K562 (cell line): ENCODE data around the gene BRSK1. TPM values are rescaled to one million over a fixed set of nuclear protein-coding genes. Genes with fewer than 3 reads are reported as not detected.

Source experiments
- ATAC-seq: fragments of 200-7000 bp; cut with Tn5 transposase; 3 replicates; pipeline ENCODE4 v1.9.1; 2020; ENCODE audit warnings: moderate library complexity
- BruUV-seq: library from RNA; stranded (reverse); fragments of 400-500 nt; replicated peaks from 2 replicates; lab custom pipeline; 2021; lab: Mats Ljungman, UMichigan
- CTCF ChIA-PET: fragments of 300-600 bp; formaldehyde crosslinking; extraction: SDS; loops from one replicate; lab custom pipeline; 2021; ENCODE audit warnings: low intra/inter-chr PET ratio; lab: Yijun Ruan, JAX
- POLR2A ChIA-PET: fragments of 300-600, 350-650 bp; sonication (Branson Sonifier 250); formaldehyde crosslinking; extraction: SDS; loops from one replicate; lab custom pipeline; 2021; ENCODE audit warnings: antibody characterized with exemption, inconsistent platforms; lab: Yijun Ruan, JAX
- DNase-seq, 4 experiments: peaks; one replicate each; pipeline versions ENCODE4 v3.0.0 to v3.0.0-alpha.2; 2011 to 2018; ENCODE audit warnings: low spot score in 3 of 4, mixed read lengths in 3 of 4; ENCODE audit errors: extremely low read depth in 1 of 4
- FAIRE-seq: peaks from 2 replicates; lab custom pipeline; 2011; peaks lifted over from hg19 to GRCh38; lab: Jason Lieb, UNC
- H2AFZ ChIP-seq: 2 replicates; pipeline ENCODE4 v1.6.0; 2011; ENCODE audit warnings: low read depth, low read length, control low read depth, inconsistent platforms
- H3K27ac ChIP-seq: fragments of 200-600 bp; 3 replicates; pipeline ENCODE4 v1.8.0; 2011; ENCODE audit warnings: low read depth, mild to moderate bottlenecking, control low read depth, inconsistent platforms, low read length, moderate library complexity, mixed read lengths; ENCODE audit errors: extremely low read depth
- H3K27me3 ChIP-seq, 2 experiments: fragments of 300-600 bp in 1 of 2; 2 replicates in 1 of 2; 3 replicates in 1 of 2; pipeline versions ENCODE4 v1.6.0 to v1.8.0; 2011; ENCODE audit warnings: inconsistent platforms in 2 of 2, low read length in 2 of 2, mild to moderate bottlenecking in 1 of 2, mixed read lengths in 1 of 2, moderate library complexity in 1 of 2; ENCODE audit not compliant: control insufficient read depth in 2 of 2, insufficient read depth in 2 of 2
- H3K36me3 ChIP-seq: fragments of 300-600 bp; 3 replicates; pipeline ENCODE4 v1.8.0; 2011; ENCODE audit warnings: mild to moderate bottlenecking, low read length, inconsistent platforms; ENCODE audit not compliant: control insufficient read depth, insufficient read depth
- H3K4me1 ChIP-seq, 2 experiments: fragments of 200-600 bp in 1 of 2; replicated peaks in 1 of 2; 2 replicates in 1 of 2; 3 replicates in 1 of 2; pipeline versions ENCODE4 v1.5.1 to v1.8.0; 2011; ENCODE audit warnings: inconsistent platforms in 2 of 2, low read length in 2 of 2, mild to moderate bottlenecking in 1 of 2, mixed read lengths in 1 of 2, moderate library complexity in 1 of 2; ENCODE audit not compliant: control insufficient read depth in 2 of 2, insufficient read depth in 2 of 2
- H3K4me2 ChIP-seq: 2 replicates; pipeline ENCODE4 v1.6.1; 2011; ENCODE audit warnings: low read length, control low read depth, inconsistent platforms, mixed read lengths; ENCODE audit not compliant: insufficient read depth
- H3K4me3 ChIP-seq: fragments of 200-600 bp; sonication (generic), shearing (Covaris generic); 2 replicates; pipeline ENCODE4 v1.5.1; 2016; ENCODE audit warnings: control low read depth, inconsistent platforms
- H3K79me2 ChIP-seq: fragments of 200-600 bp; 3 replicates; pipeline ENCODE4 v1.8.0; 2011; ENCODE audit warnings: low read length, inconsistent platforms; ENCODE audit not compliant: control insufficient read depth, insufficient read depth
- H3K9ac ChIP-seq, 2 experiments: 2 replicates each; pipeline versions ENCODE4 v1.6.0 to v1.6.1; 2011; ENCODE audit warnings: low read depth in 2 of 2, low read length in 2 of 2, control low read depth in 1 of 2, inconsistent platforms in 1 of 2, mild to moderate bottlenecking in 1 of 2, mixed read lengths in 1 of 2; ENCODE audit not compliant: insufficient read depth in 1 of 2
- H3K9me1 ChIP-seq: one replicate; pipeline ENCODE4 v1.6.0; 2011; ENCODE audit warnings: inconsistent platforms, mild to moderate bottlenecking, low read length, moderate library complexity; ENCODE audit not compliant: control insufficient read depth, insufficient read depth
- H3K9me3 ChIP-seq: replicated peaks from 2 replicates; pipeline ENCODE4 v1.5.1; 2011; ENCODE audit warnings: low read depth, low read length, inconsistent platforms; ENCODE audit not compliant: control insufficient read depth, insufficient read depth
- H4K20me1 ChIP-seq: replicated peaks from 2 replicates; pipeline ENCODE4 v1.6.1; 2011; ENCODE audit warnings: low read length, inconsistent platforms, mixed read lengths; ENCODE audit not compliant: control insufficient read depth, insufficient read depth
- CREB1 ChIP-seq, 2 experiments: sonication (generic) in 1 of 2; formaldehyde crosslinking in 1 of 2; IDR thresholded peaks; 2 replicates each; pipeline versions ENCODE4 v1.6.1 to v1.8.0; 2012 to 2022; ENCODE audit warnings: inconsistent platforms in 1 of 2, mild to moderate bottlenecking in 1 of 2, missing genetic modification reagents in 1 of 2, moderate library complexity in 1 of 2
- GTF2B ChIP-seq: IDR thresholded peaks from 2 replicates; pipeline ENCODE4 v1.6.1; 2011; ENCODE audit not compliant: insufficient read length; ENCODE audit errors: extremely low read depth
- LCOR ChIP-seq: sonication (generic); formaldehyde crosslinking; IDR thresholded peaks from 2 replicates; pipeline ENCODE4 v1.8.0; 2022; ENCODE audit warnings: mild to moderate bottlenecking, missing genetic modification reagents
- MTA1 ChIP-seq: fragments of 450-650 bp; IDR thresholded peaks from 2 replicates; pipeline ENCODE4 v1.6.1; 2017; ENCODE audit warnings: borderline replicate concordance
- NRF1 ChIP-seq, 2 experiments: fragments of 450-650 bp; IDR thresholded peaks in 1 of 2; conservative IDR thresholded peaks in 1 of 2; 2 replicates each; pipeline ENCODE4 v1.6.1; 2014; ENCODE audit warnings: mild to moderate bottlenecking in 2 of 2
- PRPF4 ChIP-seq: fragments of 200-400 bp; formaldehyde crosslinking; IDR thresholded peaks from one replicate; pipeline ENCODE4 v1.6.1; 2017; ENCODE audit warnings: low read length, low read depth, mild to moderate bottlenecking; ENCODE audit not compliant: insufficient read depth, poor library complexity, severe bottlenecking
- RFX7 ChIP-seq: fragments of 250-450 bp; sonication (Bioruptor Pico); IDR thresholded peaks from 2 replicates; pipeline ENCODE4 v1.5.1; 2021; ENCODE audit warnings: mild to moderate bottlenecking
- SETDB1 ChIP-seq: IDR thresholded peaks from one replicate; pipeline ENCODE4 v1.6.1; 2012; ENCODE audit warnings: low read length, control low read depth, inconsistent platforms
- SIRT6 ChIP-seq: IDR thresholded peaks from one replicate; pipeline ENCODE4 v1.6.1; 2012; ENCODE audit warnings: low read depth, mild to moderate bottlenecking, control low read depth, inconsistent platforms, low read length, moderate library complexity
- SMARCE1 ChIP-seq: fragments of 450-650 bp; IDR thresholded peaks from 2 replicates; pipeline ENCODE4 v1.7.1; 2016; ENCODE audit warnings: mild to moderate bottlenecking
- THAP12 ChIP-seq: fragments of 250-450 bp; sonication (Bioruptor Pico); IDR thresholded peaks from 2 replicates; pipeline ENCODE4 v1.9.0; 2021; ENCODE audit warnings: mild to moderate bottlenecking, inconsistent platforms
- ZBTB9 ChIP-seq: fragments of 450-650 bp; formaldehyde crosslinking; IDR thresholded peaks from 2 replicates; pipeline ENCODE4 v1.4.0; 2020; ENCODE audit warnings: mild to moderate bottlenecking, moderate library complexity
- ZNF146 ChIP-seq: IDR thresholded peaks from one replicate; pipeline ENCODE4 v1.6.1; 2018; ENCODE audit warnings: missing compliant biosample characterization; ENCODE audit not compliant: unreplicated experiment
- ZNF778 ChIP-seq: fragments of 450-650 bp; formaldehyde crosslinking; IDR thresholded peaks from 2 replicates; pipeline ENCODE4 v1.4.0; 2020; ENCODE audit warnings: mild to moderate bottlenecking, moderate library complexity
- WGBS: fragments of 100-300 bp; shearing (Covaris generic); methylation state at CpG from one replicate; pipeline ENCODE4 v1.1.6; 2016; ENCODE audit warnings: low coverage, mixed read lengths; ENCODE audit not compliant: insufficient coverage; ENCODE audit errors: missing lambda C conversion rate; 5-methylcytosine and 5-hydroxymethylcytosine counted together
- in situ Hi-C: fragments of 300-500 bp; cut with MboI; formaldehyde crosslinking; loops from 4 replicates; pipeline ENCODE4 v1.15.0; 2018; ENCODE audit warnings: inconsistent platforms, mixed read lengths
- intact Hi-C: fragments of 100-400 bp; cut with micrococcal nuclease; formaldehyde crosslinking; loops from 2 replicates; pipeline ENCODE4 v1.14.2; 2022
- polyA plus RNA-seq, 8 experiments: library from polyadenylated mRNA; depleted of rRNA in 4 of 8; stranded (reverse) in 5 of 8; unstranded in 3 of 8; fragments of >200 nt; fragmentation: Nextera tagmentation in 2 of 8; fragmentation: Illumina TruSeq in 1 of 8; extraction: Ambion mirVana in 2 of 8; extraction: Trizol in 1 of 8; gene quantifications; 2 replicates each; pipeline versions ENCODE4 v1.2.1 to v1.2.3, GENCODE V29; 2011 to 2014; ENCODE audit warnings: inconsistent platforms in 1 of 8, missing spikeins in 1 of 8
- total RNA-seq, 7 experiments: library from RNA; depleted of rRNA in 6 of 7; stranded (reverse); fragments of >200 nt in 6 of 7; fragmentation: Illumina TruSeq in 2 of 7; extraction: Trizol in 2 of 7; gene quantifications; 2 replicates each; pipeline versions ENCODE4 v1.2.1 to v1.2.3, GENCODE V29; 2011 to 2021; ENCODE audit warnings: low replicate concordance in 1 of 7
- TF ChIP-seq, protein P1 (sequence below): IDR thresholded peaks from 2 replicates; pipeline ENCODE4 v1.6.1; 2012; ENCODE audit warnings: low read depth, low read length, improper control_type of control experiment, borderline replicate concordance
- TF ChIP-seq, protein P2 (sequence below): sonication (generic); formaldehyde crosslinking; IDR thresholded peaks from 2 replicates; pipeline ENCODE4 v1.9.0; 2022; ENCODE audit warnings: mild to moderate bottlenecking, missing genetic modification reagents

The BRSK1 gene
- total and polyA plus RNA-seq, 9 of the 15 experiments (the other 6 are each of a cell fraction or from before 2014, with no cell fraction given): 1.7 to 9.3 (median 3.8) TPM; not detected in 2

DNA sequence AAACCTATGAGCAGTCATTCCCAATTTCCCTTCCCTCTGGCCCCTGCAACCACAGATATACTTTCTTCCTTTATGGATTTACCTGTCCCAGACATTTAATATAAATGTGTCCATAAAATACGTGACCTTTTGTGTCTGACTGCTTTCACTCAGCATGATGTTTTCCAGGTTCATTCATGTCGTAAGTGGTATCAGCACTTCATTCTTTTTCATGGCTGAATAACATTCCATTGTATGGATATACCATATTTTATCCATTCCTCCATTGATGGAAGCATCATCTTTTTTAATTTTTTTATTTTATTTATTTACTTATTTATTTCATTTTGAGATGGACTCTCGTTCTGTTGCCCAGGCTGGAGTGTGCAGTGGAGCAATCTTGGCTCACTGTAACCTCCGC is 17.0 kb upstream of the BRSK1 start:
- no peak overlapping the region for H2AFZ ChIP-seq
- intact Hi-C loops (no loop called here), in situ Hi-C loops (no loop called here)
- H3K9me3 ChIP-seq: peaks cover 3% of the 10 kb centered on the region; the same call in 1 of the 2 replicates
- BruUV-seq: no TSS peak
- no peak for FAIRE-seq
- CTCF ChIA-PET: no interaction called here
- 90% methylated on average over 4 of the region's 4 CpGs for WGBS
- H3K4me3 ChIP-seq: no peak overlapping the region
- 0 out of 3 replicates have a peak, but pooled peaks cover 4% of the 10 kb centered on the region for H3K79me2 ChIP-seq
- no peak overlapping the region for H3K4me2 ChIP-seq
- no peak overlapping the region for H3K9ac ChIP-seq
- no peaks in the 10 kb centered on the region for H3K9me1 ChIP-seq
- peaks cover 10 to 29% of the 10 kb centered on the region in 2 experiments; a peak in 4 of 5 replicates for H3K4me1 ChIP-seq
- H3K27ac ChIP-seq: no peak overlapping the region
- POLR2A ChIA-PET: no interaction called here
- DNase-seq: no peak
- ATAC-seq: no peak
- no peaks in the 10 kb centered on the region for H3K27me3 ChIP-seq
- H4K20me1 ChIP-seq: no peaks in the 10 kb centered on the region
- peaks cover 16% of the 10 kb centered on the region; the same call in 2 of the 3 replicates for H3K36me3 ChIP-seq
- TF ChIP-seq RFX7 (no peak), THAP12 (no peak), LCOR (no peak), ZNF778 (CRISPR knock-in tag) (no peak), SETDB1 (no peak), SIRT6 (no peak), ZBTB9 (CRISPR knock-in tag) (no peak), CREB1 (IDR thresholded peaks at IDR 0.05) (no peak), CREB1 (CRISPR knock-in tag; IDR thresholded peaks at IDR 0.05) (no peak), NRF1 (conservative IDR thresholded peaks at IDR 0.05 in 1 of 2, IDR thresholded peaks at IDR 0.05 in 1 of 2) (no peak), SMARCE1 (no peak), GTF2B (no peak), MTA1 (no peak), PRPF4 (no peak), ZNF146 (CRISPR knock-in tag) (peak; percentile 71)
- TF ChIP-seq, protein P1, sequence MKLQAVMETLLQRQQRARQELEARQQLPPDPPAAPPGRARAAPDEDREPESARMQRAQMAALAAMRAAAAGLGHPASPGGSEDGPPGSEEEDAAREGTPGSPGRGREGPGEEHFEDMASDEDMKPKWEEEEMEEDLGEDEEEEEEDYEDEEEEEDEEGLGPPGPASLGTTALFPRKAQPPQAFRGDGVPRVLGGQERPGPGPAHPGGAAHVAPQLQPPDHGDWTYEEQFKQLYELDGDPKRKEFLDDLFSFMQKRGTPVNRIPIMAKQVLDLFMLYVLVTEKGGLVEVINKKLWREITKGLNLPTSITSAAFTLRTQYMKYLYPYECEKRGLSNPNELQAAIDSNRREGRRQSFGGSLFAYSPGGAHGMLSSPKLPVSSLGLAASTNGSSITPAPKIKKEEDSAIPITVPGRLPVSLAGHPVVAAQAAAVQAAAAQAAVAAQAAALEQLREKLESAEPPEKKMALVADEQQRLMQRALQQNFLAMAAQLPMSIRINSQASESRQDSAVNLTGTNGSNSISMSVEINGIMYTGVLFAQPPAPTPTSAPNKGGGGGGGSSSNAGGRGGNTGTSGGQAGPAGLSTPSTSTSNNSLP: no peak
- TF ChIP-seq, protein P2, sequence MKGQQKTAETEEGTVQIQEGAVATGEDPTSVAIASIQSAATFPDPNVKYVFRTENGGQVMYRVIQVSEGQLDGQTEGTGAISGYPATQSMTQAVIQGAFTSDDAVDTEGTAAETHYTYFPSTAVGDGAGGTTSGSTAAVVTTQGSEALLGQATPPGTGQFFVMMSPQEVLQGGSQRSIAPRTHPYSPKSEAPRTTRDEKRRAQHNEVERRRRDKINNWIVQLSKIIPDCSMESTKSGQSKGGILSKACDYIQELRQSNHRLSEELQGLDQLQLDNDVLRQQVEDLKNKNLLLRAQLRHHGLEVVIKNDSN (CRISPR knock-in tag): no peak
